Peyer's patch (tissue), 4 donors: ENCODE results near the gene MAB21L4.

Experiments
- CTCF ChIP-seq, 6 experiments: fragments of 450-650 bp in 4 of 6; fragments of 200-600 bp in 2 of 6; sonication (generic) in 1 of 6; IDR thresholded peaks; one replicate each; pipeline ENCODE4 v1.5.1; 2017 to 2019; ENCODE audit warnings: antibody characterized with exemption in 6 of 6, mild to moderate bottlenecking in 3 of 6, moderate library complexity in 1 of 6
- POLR2A ChIP-seq, 2 donors: fragments of 450-650 bp; IDR thresholded peaks; one replicate each; pipeline ENCODE4 v1.5.1; 2017; ENCODE audit warnings: antibody characterized with exemption in 2 of 2, mild to moderate bottlenecking in 2 of 2, moderate library complexity in 2 of 2

GRCh38 chr2:240852671-240853314, 43.2 kb downstream of the MAB21L4 start:
- TF ChIP-seq CTCF (IDR thresholded peaks at IDR 0.05) (no peak), POLR2A (IDR thresholded peaks at IDR 0.05) (no peak)
